ENCODE measurements around the gene ELF2. TPM values are rescaled to one million over a fixed set of nuclear protein-coding genes. Genes with fewer than 3 reads are reported as not detected.

Gene ELF2
- total RNA-seq, 1 experiment from 2014 or later = 26.5 TPM

- ChIA-PET POLR2A (interaction anchor here (0.7 kb wide), 1 partner anchor 59 kb away, joined by 3 read pairs; no protein-coding TSS in a partner anchor), CTCF (interaction anchor here (0.7 to 2.2 kb wide), 4 partner anchors 10 to 59 kb away, joined by 3 to 10 read pairs (median 5); no protein-coding TSS in a partner anchor)
- TF ChIP-seq CTCF (IDR thresholded peaks at IDR 0.05; ENCODE audit: unreplicated experiment) = no peak
- Mint-ChIP-seq H3K27ac (ENCODE audit: low read depth, unreplicated experiment) (no peak overlapping the region), H3K4me1 (ENCODE audit: insufficient read depth, unreplicated experiment) (no peaks in the 10 kb centered on the region), H3K27me3 (ENCODE audit: insufficient read depth, unreplicated experiment) (no peaks in the 10 kb centered on the region), H3K4me3 (ENCODE audit: unreplicated experiment) (no peak overlapping the region), H3K36me3 (ENCODE audit: insufficient read depth, unreplicated experiment) (peaks cover 5% of the 10 kb centered on the region), H3K9me3 (ENCODE audit: unreplicated experiment) (no peaks in the 10 kb centered on the region)
- DNase-seq (ENCODE audit: unreplicated experiment) = no peak
- no TSS peak for BruUV-seq (replicated peaks)
- intact Hi-C loops (cut with micrococcal nuclease) = no loop called here
Observed at GRCh38 chr4:139108567-139109128, 68.4 kb downstream of the ELF2 start.

GRCh38 chr4:139099366-139099982 is 77.5 kb downstream of the ELF2 start:
- ChIA-PET CTCF (interaction anchor here (0.6 to 2.6 kb wide), 16 partner anchors 9 to 198 kb away, joined by 3 to 15 read pairs (median 5); partner anchors contain the start of gene ELF2), POLR2A (interaction anchor here (0.8 to 5.8 kb wide), 6 partner anchors 15 to 196 kb away, joined by 3 to 38 read pairs (median 7); partner anchors contain the start of gene ELF2)
- no peaks in the 10 kb centered on the region for H3K9me3 Mint-ChIP-seq (ENCODE audit: unreplicated experiment)
- peak; percentile 92 for DNase-seq (ENCODE audit: unreplicated experiment)
- H3K4me3 Mint-ChIP-seq (ENCODE audit: unreplicated experiment) = no peak overlapping the region
- no TSS peak for BruUV-seq (replicated peaks)
- intact Hi-C loops (cut with micrococcal nuclease) = loop anchor here (1.0 kb wide), 4 partner anchors 68 to 197 kb away; no protein-coding TSS in a partner anchor
- H3K4me1 Mint-ChIP-seq (ENCODE audit: insufficient read depth, unreplicated experiment) = peaks cover 6% of the 10 kb centered on the region
- H3K36me3 Mint-ChIP-seq (ENCODE audit: insufficient read depth, unreplicated experiment) = peaks cover 11% of the 10 kb centered on the region
- H3K27ac Mint-ChIP-seq (ENCODE audit: low read depth, unreplicated experiment) = no peak overlapping the region
- H3K27me3 Mint-ChIP-seq (ENCODE audit: insufficient read depth, unreplicated experiment) = no peaks in the 10 kb centered on the region
- peak; percentile 80 for TF ChIP-seq CTCF (IDR thresholded peaks at IDR 0.05; ENCODE audit: unreplicated experiment)

- no peak for DNase-seq (ENCODE audit: unreplicated experiment)
- CTCF ChIA-PET = interaction anchor here (0.6 to 0.9 kb wide), 2 partner anchors 20 to 76 kb away, joined by 3 read pairs; no protein-coding TSS in a partner anchor
Observed at GRCh38 chr4:139092271-139092670, 84.7 kb downstream of the ELF2 start.

More at GRCh38 chr4:139092271-139092670, 84.7 kb downstream of the ELF2 start:
- peaks cover 9% of the 10 kb centered on the region for H3K36me3 Mint-ChIP-seq (ENCODE audit: insufficient read depth, unreplicated experiment)
- no peak overlapping the region for H3K4me3 Mint-ChIP-seq (ENCODE audit: unreplicated experiment)
- POLR2A ChIA-PET = no interaction called here
- TF ChIP-seq CTCF (IDR thresholded peaks at IDR 0.05; ENCODE audit: unreplicated experiment) = no peak
- H3K27ac Mint-ChIP-seq (ENCODE audit: low read depth, unreplicated experiment) = no peak overlapping the region
- H3K27me3 Mint-ChIP-seq (ENCODE audit: insufficient read depth, unreplicated experiment) = no peaks in the 10 kb centered on the region
- H3K4me1 Mint-ChIP-seq (ENCODE audit: insufficient read depth, unreplicated experiment) = peaks cover 5% of the 10 kb centered on the region
- BruUV-seq (replicated peaks) = no TSS peak
- no peaks in the 10 kb centered on the region for H3K9me3 Mint-ChIP-seq (ENCODE audit: unreplicated experiment)
- intact Hi-C loops (cut with micrococcal nuclease) = no loop called here

Data from MCF 10A (cell line).